BE2C (cell line): ENCODE measurements around the gene NAT16.

Experiments
- DNase-seq: peaks from one replicate; pipeline ENCODE4 v3.0.0-alpha.2; 2020
- H3K27me3 ChIP-seq: fragments of 250-450 bp; sonication (Bioruptor Pico); 2 replicates; pipeline ENCODE4 v1.5.1; 2020; ENCODE audit warnings: mild to moderate bottlenecking
- H3K36me3 ChIP-seq: fragments of 250-450 bp; sonication (Bioruptor Pico); 2 replicates; pipeline ENCODE4 v1.5.1; 2020; ENCODE audit warnings: mild to moderate bottlenecking
- H3K4me1 ChIP-seq: fragments of 250-450 bp; sonication (Bioruptor Pico); 2 replicates; pipeline ENCODE4 v1.5.1; 2020
- H3K4me3 ChIP-seq: 2 replicates; pipeline ENCODE4 v1.5.1; 2011; ENCODE audit warnings: low read depth, low read length
- H3K9me3 ChIP-seq: fragments of 250-450 bp; sonication (Bioruptor Pico); 2 replicates; pipeline ENCODE4 v1.5.1; 2020
- CTCF ChIP-seq: IDR thresholded peaks from 2 replicates; pipeline ENCODE4 v1.5.1; 2012; ENCODE audit warnings: mild to moderate bottlenecking, low read depth, low read length

The NAT16 gene

GRCh38 chr7:101218236-101219125 lies 38.4 kb upstream of the NAT16 start:
- peak overlapping the region; percentile 85 for H3K4me3 ChIP-seq
- no peak for DNase-seq
- H3K27me3 ChIP-seq = no peaks in the 10 kb centered on the region
- TF ChIP-seq CTCF = no peak
- peaks cover 3% of the 10 kb centered on the region; the same call in 1 of the 2 replicates for H3K4me1 ChIP-seq
- no peaks in the 10 kb centered on the region for H3K9me3 ChIP-seq
- H3K36me3 ChIP-seq = peaks cover 20% of the 10 kb centered on the region

- no peak for TF ChIP-seq CTCF
- Histone ChIP-seq H3K4me3 (peak within 1 kb of the TSS; percentile 85), H3K9me3 (no peaks in the 10 kb centered on the region), H3K36me3 (peaks cover 14% of the 10 kb centered on the region), H3K27me3 (no peaks in the 10 kb centered on the region), H3K4me1 (peaks cover 3% of the 10 kb centered on the region; the same call in 1 of the 2 replicates)
- DNase-seq = peak; percentile 96
Observed at GRCh38 chr7:101217388-101218235, 37.5 kb upstream of the NAT16 start, which contains the start of the genes PLOD3 and ZNHIT1. PLOD3 (minus strand) TSS chr7:101217581; CDS start chr7:101217274, 307 bp downstream. ZNHIT1 (plus strand) TSS chr7:101218165; CDS start chr7:101218196, 31 bp downstream.

- Histone ChIP-seq H3K36me3 (peaks cover 11% of the 10 kb centered on the region; the same call in 1 of the 2 replicates), H3K9me3 (no peaks in the 10 kb centered on the region), H3K27me3 (no peaks in the 10 kb centered on the region), H3K4me3 (peak overlapping the region; percentile 85), H3K4me1 (peaks cover 3% of the 10 kb centered on the region; the same call in 1 of the 2 replicates)
- TF ChIP-seq CTCF = peak; percentile 19; the same call in 1 of the 2 replicates
- no peak for DNase-seq
Observed at GRCh38 chr7:101216860-101217387, 36.8 kb upstream of the NAT16 start.

- peaks cover 14% of the 10 kb centered on the region for H3K36me3 ChIP-seq
- no peak for TF ChIP-seq CTCF
- H3K4me3 ChIP-seq = peak overlapping the region; percentile 85
- H3K9me3 ChIP-seq = no peaks in the 10 kb centered on the region
- peaks cover 3% of the 10 kb centered on the region; the same call in 1 of the 2 replicates for H3K4me1 ChIP-seq
- no peaks in the 10 kb centered on the region for H3K27me3 ChIP-seq
- no peak for DNase-seq
Observed at GRCh38 chr7:101216001-101216859, 36.1 kb upstream of the NAT16 start.

- TF ChIP-seq CTCF = no peak
- DNase-seq = no peak
- H3K4me1 ChIP-seq = peaks cover 3% of the 10 kb centered on the region; the same call in 1 of the 2 replicates
- no peaks in the 10 kb centered on the region for H3K9me3 ChIP-seq
- H3K27me3 ChIP-seq = no peaks in the 10 kb centered on the region
- peaks cover 21% of the 10 kb centered on the region for H3K36me3 ChIP-seq
- no peak overlapping the region for H3K4me3 ChIP-seq
Observed at GRCh38 chr7:101212014-101212413, 31.9 kb upstream of the NAT16 start.
